Activated T-helper 2 cell treated with anti-CD3 and anti-CD28 coated beads, Interferon-gamma antibody, Interleukin-2, Interleukin-4, amounts not matched to agents 10 μg/mL and 5 μg/mL and 100 μg/mL, durations not matched to agents 14 hours and 24 hours and 36 hours (primary cell): ENCODE data around the gene BST1. TPM values are rescaled to one million over a fixed set of nuclear protein-coding genes. Genes with fewer than 3 reads are reported as not detected.

Experiments
- DNase-seq: peaks from one replicate; pipeline ENCODE4 v3.0.0; 2021; ENCODE audit warnings: low spot score
- H3K27ac Mint-ChIP-seq: one replicate; pipeline ENCODE4 v1.8.0; 2021; ENCODE audit warnings: mixed read lengths
- H3K27me3 Mint-ChIP-seq: one replicate; pipeline ENCODE4 v1.8.0; 2021; ENCODE audit warnings: low read depth, mixed read lengths
- H3K36me3 Mint-ChIP-seq: one replicate; pipeline ENCODE4 v1.8.0; 2021; ENCODE audit warnings: low read depth, mixed read lengths
- H3K4me1 Mint-ChIP-seq: one replicate; pipeline ENCODE4 v1.8.0; 2021; ENCODE audit warnings: low read depth, mixed read lengths
- H3K4me3 Mint-ChIP-seq: one replicate; pipeline ENCODE4 v1.8.0; 2021; ENCODE audit warnings: low read depth, mild to moderate bottlenecking, moderate library complexity, mixed read lengths
- H3K9me3 Mint-ChIP-seq: one replicate; pipeline ENCODE4 v1.8.0; 2021; ENCODE audit warnings: mixed read lengths
- intact Hi-C: fragments of 100-400 bp; cut with micrococcal nuclease; formaldehyde crosslinking; loops from one replicate; pipeline ENCODE4 v1.15.1; 2023
- total RNA-seq: library from RNA; stranded (reverse); gene quantifications from 2 replicates; pipeline ENCODE4 v1.2.3, GENCODE V29; 2022

BST1 gene
- total RNA-seq, 1 donor from 2014 or later = 0.50 TPM

DNA sequence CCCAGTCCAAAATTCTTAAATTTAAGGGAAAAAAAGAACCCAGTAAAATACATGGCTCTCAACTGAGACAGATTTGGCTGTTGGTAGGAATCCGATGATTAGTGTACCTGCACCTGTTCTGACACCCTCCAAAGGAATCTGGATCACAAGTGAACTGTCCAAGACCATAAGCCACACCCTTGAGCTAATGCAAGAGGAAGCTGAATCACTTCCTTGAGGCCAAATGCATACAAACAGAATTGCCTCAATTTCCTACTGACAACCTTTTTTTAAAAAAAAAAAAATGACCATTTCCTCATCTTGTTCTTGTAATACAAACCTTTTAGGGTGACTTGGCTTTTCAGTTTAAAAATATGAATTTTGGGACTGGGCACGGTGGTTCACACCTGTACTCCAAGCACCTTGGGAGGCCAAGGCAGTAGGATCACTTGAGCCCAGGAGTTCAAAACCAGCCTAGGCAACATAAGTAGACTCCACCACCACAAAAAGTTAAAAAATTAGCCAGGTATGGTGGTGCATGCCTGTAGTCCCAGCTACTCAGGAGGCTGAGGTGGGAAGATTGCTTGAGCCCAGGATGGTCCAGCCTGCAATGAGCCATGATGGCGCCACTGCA lies 37.0 kb upstream of the BST1 start:
- no peak for DNase-seq
- peaks cover 36% of the 10 kb centered on the region for H3K36me3 Mint-ChIP-seq
- intact Hi-C loops = no loop called here
- H3K27ac Mint-ChIP-seq = peak overlapping the region; percentile 11
- no peaks in the 10 kb centered on the region for H3K27me3 Mint-ChIP-seq
- H3K4me1 Mint-ChIP-seq = peaks cover 29% of the 10 kb centered on the region
- no peaks in the 10 kb centered on the region for H3K9me3 Mint-ChIP-seq
- no peak overlapping the region for H3K4me3 Mint-ChIP-seq

DNA sequence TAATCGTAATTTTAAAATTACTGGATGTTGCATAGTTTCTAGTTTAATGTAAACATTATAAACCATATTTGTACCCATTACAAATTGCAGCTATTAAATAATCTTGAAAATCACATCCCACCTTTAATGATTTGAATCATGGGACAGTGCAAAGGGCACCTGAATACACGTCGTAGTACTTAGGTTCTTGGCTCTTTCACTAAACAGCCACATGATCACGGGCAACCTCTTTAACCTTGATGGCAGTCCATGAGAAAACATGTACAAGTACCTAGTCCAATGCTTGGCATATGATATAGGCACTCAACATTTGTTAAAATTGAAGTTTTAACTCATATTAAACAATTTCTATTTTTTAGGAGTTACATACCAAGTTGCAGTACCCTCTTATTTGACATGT lies 35.9 kb upstream of the BST1 start:
- Mint-ChIP-seq H3K27ac (no peak overlapping the region), H3K36me3 (peaks cover 46% of the 10 kb centered on the region), H3K4me1 (peaks cover 36% of the 10 kb centered on the region), H3K4me3 (no peak overlapping the region), H3K27me3 (no peaks in the 10 kb centered on the region), H3K9me3 (no peaks in the 10 kb centered on the region)
- intact Hi-C loops = no loop called here
- DNase-seq = no peak

DNA sequence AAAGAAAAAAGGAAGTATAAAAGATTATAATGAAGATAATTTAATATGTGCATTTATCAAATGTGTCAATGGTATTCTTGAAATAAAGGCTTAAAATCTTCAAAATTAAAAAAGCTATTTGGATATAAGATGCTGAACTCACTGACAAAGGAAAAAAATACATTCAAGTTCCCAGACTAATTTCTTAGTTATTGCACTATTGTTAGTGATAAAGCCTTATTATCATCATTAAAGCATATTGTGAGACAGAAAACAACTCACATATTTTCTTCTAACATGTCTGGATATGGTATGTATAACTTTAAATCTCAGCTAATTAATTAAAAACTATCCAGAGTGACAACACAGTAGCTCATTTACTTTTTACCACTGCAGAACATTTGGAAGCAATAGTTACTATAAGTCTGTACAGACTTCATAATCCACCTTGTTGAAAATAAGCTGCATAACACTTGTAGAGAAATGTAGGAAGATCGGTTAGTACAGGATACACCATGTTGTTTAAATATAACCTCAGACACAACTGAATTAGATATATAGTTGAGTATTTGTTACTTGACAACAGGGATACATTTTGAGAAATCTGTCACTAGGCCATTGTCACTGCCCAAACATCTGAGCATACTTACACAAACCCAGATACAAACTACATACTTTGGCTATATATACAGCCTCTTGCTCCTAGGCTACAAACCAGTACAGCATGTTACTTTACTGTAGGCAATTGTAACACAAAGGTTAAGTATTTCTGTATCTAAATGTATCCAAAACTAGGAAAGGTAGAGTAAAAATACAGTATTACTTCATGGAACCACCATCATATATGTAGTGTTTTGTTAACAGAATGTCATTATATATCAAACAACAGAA lies 34.1 kb upstream of the BST1 start:
- H3K4me1 Mint-ChIP-seq = peaks cover 36% of the 10 kb centered on the region
- H3K36me3 Mint-ChIP-seq = peaks cover 52% of the 10 kb centered on the region
- no peak for DNase-seq
- no peak overlapping the region for H3K27ac Mint-ChIP-seq
- H3K27me3 Mint-ChIP-seq = no peaks in the 10 kb centered on the region
- H3K4me3 Mint-ChIP-seq = no peak overlapping the region
- no peaks in the 10 kb centered on the region for H3K9me3 Mint-ChIP-seq
- intact Hi-C loops = no loop called here

DNA sequence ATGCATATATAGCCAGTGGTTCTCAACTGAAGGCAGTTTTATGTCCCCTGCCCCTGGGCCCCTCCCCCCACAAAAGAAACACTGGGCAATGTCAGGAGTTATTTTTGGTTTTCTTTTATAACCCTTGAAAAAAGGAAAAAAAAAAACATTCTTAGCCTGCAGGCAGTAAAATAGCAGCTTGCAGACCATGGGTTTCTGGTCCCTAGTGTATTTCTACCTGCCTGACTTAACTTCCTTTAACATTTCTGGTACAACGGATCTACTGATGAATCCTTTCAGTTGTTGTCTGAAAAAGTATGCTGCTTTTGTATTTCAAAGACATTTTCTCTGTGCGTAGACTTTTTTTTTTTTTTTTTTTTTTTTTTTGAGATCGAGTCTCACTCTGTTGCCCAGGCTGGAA lies 32.3 kb upstream of the BST1 start:
- H3K4me3 Mint-ChIP-seq = no peak overlapping the region
- H3K27me3 Mint-ChIP-seq = no peaks in the 10 kb centered on the region
- H3K36me3 Mint-ChIP-seq = peaks cover 51% of the 10 kb centered on the region
- no peaks in the 10 kb centered on the region for H3K9me3 Mint-ChIP-seq
- H3K27ac Mint-ChIP-seq = no peak overlapping the region
- peaks cover 30% of the 10 kb centered on the region for H3K4me1 Mint-ChIP-seq
- DNase-seq = no peak
- intact Hi-C loops = no loop called here

DNA sequence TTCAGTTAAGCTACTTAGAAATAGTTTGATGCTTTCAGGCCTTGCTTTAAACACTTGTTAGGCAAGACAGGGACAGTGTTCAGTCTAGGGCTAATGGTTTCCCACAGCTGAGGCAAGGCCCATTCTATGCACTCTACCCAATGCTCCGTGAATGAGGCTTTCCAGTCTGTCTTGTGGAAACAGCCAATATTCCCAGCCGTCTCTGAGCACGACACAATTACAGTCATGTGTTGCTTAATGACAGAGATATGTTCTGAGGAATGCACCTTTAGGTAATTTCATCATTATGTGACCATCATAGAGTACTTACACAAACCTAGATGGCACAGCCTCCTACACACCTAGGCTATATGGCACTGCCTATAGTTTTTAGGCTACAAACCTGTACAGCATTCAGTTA lies 30.8 kb upstream of the BST1 start:
- Mint-ChIP-seq H3K27me3 (no peaks in the 10 kb centered on the region), H3K4me1 (peaks cover 26% of the 10 kb centered on the region), H3K4me3 (no peak overlapping the region), H3K9me3 (no peaks in the 10 kb centered on the region), H3K27ac (no peak overlapping the region), H3K36me3 (peaks cover 38% of the 10 kb centered on the region)
- intact Hi-C loops = no loop called here
- no peak for DNase-seq

DNA sequence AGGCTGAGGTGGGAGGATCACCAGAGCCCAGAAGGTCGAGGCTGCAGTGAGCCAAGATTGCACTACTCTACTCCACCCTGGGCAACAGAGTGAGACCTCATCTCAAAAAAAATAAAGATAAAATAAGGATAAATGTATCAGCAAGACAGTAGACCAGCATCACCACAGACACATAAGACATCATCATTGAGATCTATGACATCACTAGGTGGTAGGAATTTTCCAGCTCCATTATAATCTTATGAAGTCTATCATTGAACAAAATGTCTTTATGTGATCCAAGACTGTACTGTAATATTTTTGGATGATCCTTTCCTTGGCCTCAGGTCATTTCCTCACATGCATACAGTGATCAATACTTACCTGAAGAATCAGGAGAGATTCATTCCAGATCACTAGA lies 29.5 kb upstream of the BST1 start:
- H3K27me3 Mint-ChIP-seq = no peaks in the 10 kb centered on the region
- intact Hi-C loops = no loop called here
- H3K36me3 Mint-ChIP-seq = peaks cover 30% of the 10 kb centered on the region
- H3K4me3 Mint-ChIP-seq = no peak overlapping the region
- H3K9me3 Mint-ChIP-seq = no peaks in the 10 kb centered on the region
- peaks cover 30% of the 10 kb centered on the region for H3K4me1 Mint-ChIP-seq
- H3K27ac Mint-ChIP-seq = no peak overlapping the region
- no peak for DNase-seq

DNA sequence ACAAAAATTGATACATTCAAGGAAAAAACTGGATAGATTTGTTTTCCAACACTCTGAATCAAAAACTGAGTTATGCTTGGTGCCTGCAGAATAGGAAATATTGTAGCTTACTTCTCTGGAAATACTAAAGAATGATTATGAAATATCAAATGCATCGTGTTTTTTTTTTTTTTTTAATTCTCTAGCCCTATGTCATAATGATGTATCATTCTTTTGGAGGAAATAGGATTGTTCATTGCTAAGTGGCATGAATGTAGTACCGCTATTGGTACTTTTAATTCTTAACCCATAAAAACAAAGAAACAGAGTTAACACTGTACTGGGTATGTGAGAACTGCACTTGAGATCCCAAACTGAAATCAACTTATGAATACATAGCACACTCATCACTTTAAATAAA lies 28.8 kb upstream of the BST1 start:
- intact Hi-C loops = no loop called here
- H3K27ac Mint-ChIP-seq = no peak overlapping the region
- peaks cover 29% of the 10 kb centered on the region for H3K4me1 Mint-ChIP-seq
- no peaks in the 10 kb centered on the region for H3K27me3 Mint-ChIP-seq
- DNase-seq = no peak
- no peaks in the 10 kb centered on the region for H3K9me3 Mint-ChIP-seq
- H3K36me3 Mint-ChIP-seq = peaks cover 26% of the 10 kb centered on the region
- H3K4me3 Mint-ChIP-seq = no peak overlapping the region

DNA sequence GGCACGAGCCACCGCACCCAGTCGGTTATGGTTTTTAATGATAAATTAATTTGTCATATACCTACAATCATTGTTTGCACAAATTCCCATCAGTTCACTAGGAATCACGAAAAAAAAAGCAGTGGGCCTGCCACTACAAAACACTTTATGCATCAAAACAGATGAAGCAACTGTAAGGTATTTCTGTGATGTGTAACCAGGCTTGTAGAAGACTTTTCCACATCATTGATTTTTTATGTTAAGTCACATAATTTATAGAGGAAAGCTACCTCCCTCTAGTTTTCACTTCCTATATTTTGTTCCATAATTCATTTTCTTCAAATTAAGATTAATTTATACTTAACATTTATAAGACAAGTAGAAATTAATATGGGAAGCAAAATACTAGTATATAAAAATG lies 27.9 kb upstream of the BST1 start:
- peaks cover 32% of the 10 kb centered on the region for H3K4me1 Mint-ChIP-seq
- no peak overlapping the region for H3K27ac Mint-ChIP-seq
- peaks cover 28% of the 10 kb centered on the region for H3K36me3 Mint-ChIP-seq
- H3K27me3 Mint-ChIP-seq = no peaks in the 10 kb centered on the region
- H3K4me3 Mint-ChIP-seq = no peak overlapping the region
- DNase-seq = no peak
- H3K9me3 Mint-ChIP-seq = no peaks in the 10 kb centered on the region
- intact Hi-C loops = no loop called here

DNA sequence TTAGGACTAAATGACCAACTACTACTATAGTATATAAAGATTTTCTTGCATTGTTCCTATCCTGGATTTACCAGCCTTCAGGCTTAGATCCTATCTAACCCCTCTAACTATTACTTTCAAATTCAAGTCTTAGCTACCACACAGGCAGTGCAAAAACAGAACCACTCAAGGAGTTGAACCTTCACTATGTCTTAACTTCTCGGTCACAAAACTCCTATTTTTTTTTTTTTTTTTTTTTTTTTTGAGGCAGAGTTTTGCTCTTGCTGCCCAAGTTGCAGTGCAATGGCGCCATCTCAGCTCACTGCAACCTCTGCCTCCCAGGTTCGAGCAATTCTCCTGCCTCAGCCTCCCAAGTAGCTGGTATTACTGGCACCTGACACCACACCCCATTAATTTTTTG lies 27.5 kb upstream of the BST1 start:
- intact Hi-C loops = no loop called here
- H3K27me3 Mint-ChIP-seq = no peaks in the 10 kb centered on the region
- H3K36me3 Mint-ChIP-seq = peaks cover 27% of the 10 kb centered on the region
- H3K9me3 Mint-ChIP-seq = no peaks in the 10 kb centered on the region
- H3K4me1 Mint-ChIP-seq = peaks cover 31% of the 10 kb centered on the region
- H3K4me3 Mint-ChIP-seq = no peak overlapping the region
- no peak overlapping the region for H3K27ac Mint-ChIP-seq
- no peak for DNase-seq

DNA sequence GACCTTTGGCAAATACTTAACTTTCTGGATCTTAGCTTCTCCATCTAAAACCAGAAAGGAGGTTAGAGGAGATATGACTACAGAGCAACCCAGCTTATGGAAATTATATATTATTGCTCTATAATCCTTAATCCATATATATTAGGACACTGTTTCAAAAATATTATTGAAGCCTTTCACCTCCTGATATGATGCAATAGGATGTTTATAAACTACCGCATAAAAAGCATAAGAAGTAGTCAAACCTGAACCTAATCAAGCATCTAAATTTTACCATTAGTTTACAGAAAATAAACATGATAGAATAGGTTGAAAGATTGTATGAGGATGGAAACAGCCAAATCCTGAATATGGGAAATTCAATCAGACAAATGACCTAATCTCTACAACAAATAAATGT lies 26.8 kb upstream of the BST1 start:
- Mint-ChIP-seq H3K27ac (no peak overlapping the region), H3K9me3 (no peaks in the 10 kb centered on the region), H3K4me3 (no peak overlapping the region), H3K4me1 (peaks cover 31% of the 10 kb centered on the region), H3K36me3 (peaks cover 27% of the 10 kb centered on the region), H3K27me3 (no peaks in the 10 kb centered on the region)
- intact Hi-C loops = no loop called here
- DNase-seq = no peak

DNA sequence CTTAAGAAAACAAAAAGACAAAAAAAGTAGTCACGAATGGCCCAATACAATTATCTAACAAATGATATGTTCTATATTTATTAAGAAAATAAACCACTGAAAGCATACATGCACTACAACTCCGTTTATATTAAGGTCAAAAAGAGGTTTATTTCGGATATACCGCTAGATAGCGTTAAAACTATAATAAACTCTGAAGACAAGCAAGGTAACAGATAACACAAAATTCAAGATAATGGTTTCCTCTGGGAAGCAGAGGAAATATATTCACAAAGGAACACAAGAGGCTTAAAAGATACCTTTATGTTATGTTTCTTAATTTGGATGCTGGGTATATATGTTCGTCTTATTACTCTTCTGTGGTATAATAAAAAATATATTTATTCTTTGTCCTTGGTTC lies 26.0 kb upstream of the BST1 start:
- intact Hi-C loops = no loop called here
- H3K36me3 Mint-ChIP-seq = peaks cover 23% of the 10 kb centered on the region
- H3K27me3 Mint-ChIP-seq = no peaks in the 10 kb centered on the region
- no peak for DNase-seq
- no peak overlapping the region for H3K4me3 Mint-ChIP-seq
- no peaks in the 10 kb centered on the region for H3K9me3 Mint-ChIP-seq
- no peak overlapping the region for H3K27ac Mint-ChIP-seq
- peaks cover 25% of the 10 kb centered on the region for H3K4me1 Mint-ChIP-seq

DNA sequence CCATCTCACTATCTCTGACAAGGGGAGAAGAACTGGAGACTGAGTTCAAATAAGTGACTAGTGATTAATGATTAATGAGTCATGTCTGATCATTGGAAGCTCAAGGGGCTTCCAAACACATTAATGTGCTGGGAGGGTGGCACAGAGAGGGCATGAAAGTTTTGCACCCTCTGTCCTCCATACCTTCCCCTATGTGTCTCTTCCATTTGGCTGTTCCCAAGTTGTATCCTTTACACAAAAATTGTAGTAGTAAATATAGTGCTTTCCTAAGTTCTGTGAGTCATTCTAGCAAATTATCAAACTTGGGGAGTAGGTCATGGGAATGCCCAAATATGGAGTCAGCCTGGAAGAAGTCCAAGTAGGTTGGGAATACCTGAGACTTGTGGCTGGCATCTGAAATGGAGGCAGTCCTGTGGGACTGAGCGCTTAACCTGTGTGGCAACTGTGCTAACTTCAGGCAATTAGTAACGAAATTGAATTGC lies 25.3 kb upstream of the BST1 start:
- Mint-ChIP-seq H3K27me3 (no peaks in the 10 kb centered on the region), H3K4me1 (peaks cover 27% of the 10 kb centered on the region), H3K36me3 (peaks cover 19% of the 10 kb centered on the region), H3K9me3 (no peaks in the 10 kb centered on the region), H3K4me3 (no peak overlapping the region), H3K27ac (no peak overlapping the region)
- intact Hi-C loops = no loop called here
- no peak for DNase-seq

DNA sequence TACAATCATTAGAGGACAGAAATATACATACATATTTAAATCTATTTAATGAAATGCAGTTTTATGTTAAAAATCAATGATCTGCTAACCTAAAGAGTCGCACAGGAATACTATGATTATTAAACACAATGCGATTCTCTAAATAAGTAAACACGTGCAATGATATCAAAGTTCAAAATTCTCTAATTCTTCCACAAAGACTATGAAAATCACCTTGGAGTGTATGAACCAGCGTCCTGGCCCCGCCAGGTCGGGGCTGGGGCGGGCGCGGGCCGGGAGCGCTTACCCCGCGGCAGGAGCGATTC lies 21.8 kb upstream of the BST1 start:
- Mint-ChIP-seq H3K27ac (peak overlapping the region; percentile 94), H3K27me3 (no peaks in the 10 kb centered on the region), H3K9me3 (no peaks in the 10 kb centered on the region), H3K36me3 (peaks cover 18% of the 10 kb centered on the region), H3K4me3 (peak overlapping the region; percentile 99), H3K4me1 (peaks cover 38% of the 10 kb centered on the region)
- intact Hi-C loops = loop anchor here (1.0 to 2.0 kb wide), 3 partner anchors 26 to 678 kb away; partner anchors contain the start of genes CPEB2 and FBXL5
- no peak for DNase-seq
